K562 (cell line): ENCODE data around the gene GPD1L. TPM values are rescaled to one million over a fixed set of nuclear protein-coding genes. Genes with fewer than 3 reads are reported as not detected.

Source experiments
- C11orf30 ChIP-seq: fragments of 450-650 bp; IDR thresholded peaks from 2 replicates; pipeline ENCODE4 v1.6.1; 2016; ENCODE audit warnings: low read depth, mild to moderate bottlenecking
- CHD2 ChIP-seq: IDR thresholded peaks from 2 replicates; pipeline ENCODE4 v1.6.1; 2011; ENCODE audit warnings: low read depth, low read length
- ELK3 ChIP-seq: fragments of 450-650 bp; formaldehyde crosslinking; IDR thresholded peaks from 2 replicates; pipeline ENCODE4 v1.4.0; 2020; ENCODE audit warnings: mild to moderate bottlenecking
- GABPA ChIP-seq: fragments of 200-800 bp; sonication (Bioruptor generic); conservative IDR thresholded peaks from 2 replicates; pipeline ENCODE4 v1.6.1; 2016; ENCODE audit warnings: low read depth, missing genetic modification characterization, missing compliant biosample characterization
- JUN ChIP-seq, 2 experiments: sonication (generic) in 1 of 2; formaldehyde crosslinking in 1 of 2; IDR thresholded peaks; 2 replicates each; pipeline versions ENCODE4 v1.6.1 to v1.8.0; 2012 to 2022; ENCODE audit warnings: borderline replicate concordance in 2 of 2, mild to moderate bottlenecking in 2 of 2, improper control_type of control experiment in 1 of 2, low read depth in 1 of 2, low read length in 1 of 2, missing genetic modification reagents in 1 of 2
- MAZ ChIP-seq, 2 experiments: fragments of 450-650 bp in 1 of 2; sonication (generic) in 1 of 2; formaldehyde crosslinking; IDR thresholded peaks in 1 of 2; conservative IDR thresholded peaks in 1 of 2; 2 replicates each; pipeline versions ENCODE4 v1.4.0 to v1.5.0; 2020; ENCODE audit warnings: mild to moderate bottlenecking in 1 of 2, missing genetic modification reagents in 1 of 2
- MNT ChIP-seq, 2 experiments: fragments of 450-650 bp; conservative IDR thresholded peaks; 2 replicates each; pipeline ENCODE4 v1.6.1; 2017; ENCODE audit warnings: mild to moderate bottlenecking in 2 of 2, moderate library complexity in 2 of 2
- PHF8 ChIP-seq: fragments of 200-600 bp; sonication (generic); IDR thresholded peaks from 2 replicates; pipeline ENCODE4 v1.6.1; 2012; ENCODE audit warnings: mixed run types, mild to moderate bottlenecking, inconsistent platforms, low read length, moderate library complexity, borderline replicate concordance
- RCOR1 ChIP-seq, 2 experiments: IDR thresholded peaks; 2 replicates each; pipeline ENCODE4 v1.6.1; 2012; ENCODE audit warnings: low read depth in 2 of 2, low read length in 2 of 2, borderline replicate concordance in 1 of 2, improper control_type of control experiment in 1 of 2
- REST ChIP-seq, 2 experiments: fragments of 450-650 bp; formaldehyde crosslinking in 1 of 2; IDR thresholded peaks; 2 replicates each; pipeline versions ENCODE4 v1.4.0 to v1.6.1; 2014 to 2020; ENCODE audit warnings: mild to moderate bottlenecking in 2 of 2, borderline replicate concordance in 1 of 2, low read depth in 1 of 2
- TRIM25 ChIP-seq: fragments of 450-650 bp; IDR thresholded peaks from 2 replicates; pipeline ENCODE4 v1.7.0; 2016; ENCODE audit warnings: borderline replicate concordance
- polyA plus RNA-seq, 8 experiments: library from polyadenylated mRNA; depleted of rRNA in 4 of 8; stranded (reverse) in 5 of 8; unstranded in 3 of 8; fragments of >200 nt; fragmentation: Nextera tagmentation in 2 of 8; fragmentation: Illumina TruSeq in 1 of 8; extraction: Ambion mirVana in 2 of 8; extraction: Trizol in 1 of 8; gene quantifications; 2 replicates each; pipeline versions ENCODE4 v1.2.1 to v1.2.3, GENCODE V29; 2011 to 2014; ENCODE audit warnings: inconsistent platforms in 1 of 8, missing spikeins in 1 of 8
- total RNA-seq, 7 experiments: library from RNA; depleted of rRNA in 6 of 7; stranded (reverse); fragments of >200 nt in 6 of 7; fragmentation: Illumina TruSeq in 2 of 7; extraction: Trizol in 2 of 7; gene quantifications; 2 replicates each; pipeline versions ENCODE4 v1.2.1 to v1.2.3, GENCODE V29; 2011 to 2021; ENCODE audit warnings: low replicate concordance in 1 of 7

Gene GPD1L
- total and polyA plus RNA-seq, 9 of the 15 experiments (the other 6 are each of a cell fraction or from before 2014, with no cell fraction given) = 1.6 to 17.3 (median 12.3) TPM

- peak in 1 of 2 experiments; percentile 64; a peak in 2 of 4 replicates for TF ChIP-seq MNT (conservative IDR thresholded peaks at IDR 0.05)
- TF ChIP-seq MAZ (CRISPR knock-in tag; conservative IDR thresholded peaks at IDR 0.05 in 1 of 2, IDR thresholded peaks at IDR 0.05 in 1 of 2) = peak; percentile 96 to 98
- peak; percentile 62; the same call in 1 of the 2 replicates for TF ChIP-seq PHF8
- no peak; a peak in 1 of 4 replicates for TF ChIP-seq RCOR1 (IDR thresholded peaks at IDR 0.05; ENCODE audit: borderline replicate concordance in 1 of 2, low read depth in 2 of 2, low read length in 2 of 2)
- 0 out of 2 replicates have a peak, but pooled peaks have one; percentile 15 for TF ChIP-seq GABPA (tag)
- TF ChIP-seq REST (IDR thresholded peaks at IDR 0.05; ENCODE audit: borderline replicate concordance) = peak; percentile 40; the same call in 1 of the 2 replicates
- TF ChIP-seq REST (CRISPR knock-in tag; IDR thresholded peaks at IDR 0.05; ENCODE audit: low read depth) = no peak
- peak; percentile 46; the same call in 1 of the 2 replicates for TF ChIP-seq JUN (IDR thresholded peaks at IDR 0.05; ENCODE audit: borderline replicate concordance, low read depth, low read length)
- no peak for TF ChIP-seq JUN (CRISPR knock-in tag; IDR thresholded peaks at IDR 0.05; ENCODE audit: borderline replicate concordance)
- TF ChIP-seq ELK3 (CRISPR knock-in tag) = no peak
- no peak for TF ChIP-seq CHD2
- TF ChIP-seq TRIM25 = no peak
- TF ChIP-seq C11orf30 = no peak
Measured at GRCh38 chr3:32106132-32106928, at the start of gene GPD1L (continued).
